Right hindlimb (tissue), 1 donor: ENCODE measurements around the gene SPON1.

Experiments used
- DNase-seq: peaks from one replicate; pipeline ENCODE4 v3.0.0-alpha.2; 2018

SPON1 gene

DNA sequence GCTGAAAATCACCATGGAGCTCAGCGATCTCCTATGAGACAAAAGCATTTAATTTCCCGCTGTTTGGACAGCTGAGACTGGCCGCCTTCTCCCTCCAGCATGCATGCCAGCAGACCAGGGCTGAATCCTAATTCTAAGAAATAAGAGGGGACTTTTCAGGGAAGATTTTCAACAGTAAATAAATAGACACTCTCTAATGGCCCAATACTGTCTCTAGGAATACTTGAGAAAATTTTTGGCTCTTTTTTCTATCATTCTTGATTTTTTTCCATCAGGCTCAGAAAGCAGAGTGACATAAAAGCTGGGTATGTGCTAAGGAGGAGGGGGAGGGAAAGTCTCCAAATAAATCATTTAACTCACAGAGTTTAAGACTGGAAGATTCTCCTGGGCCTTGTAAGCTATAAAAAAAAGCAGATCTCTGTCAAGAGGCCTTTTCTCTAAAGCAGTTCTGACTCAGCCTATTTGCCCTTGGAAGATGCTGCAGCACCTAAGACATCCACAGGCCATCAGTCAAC, 17.6 kb upstream of the SPON1 start:
- DNase-seq = no peak

DNA sequence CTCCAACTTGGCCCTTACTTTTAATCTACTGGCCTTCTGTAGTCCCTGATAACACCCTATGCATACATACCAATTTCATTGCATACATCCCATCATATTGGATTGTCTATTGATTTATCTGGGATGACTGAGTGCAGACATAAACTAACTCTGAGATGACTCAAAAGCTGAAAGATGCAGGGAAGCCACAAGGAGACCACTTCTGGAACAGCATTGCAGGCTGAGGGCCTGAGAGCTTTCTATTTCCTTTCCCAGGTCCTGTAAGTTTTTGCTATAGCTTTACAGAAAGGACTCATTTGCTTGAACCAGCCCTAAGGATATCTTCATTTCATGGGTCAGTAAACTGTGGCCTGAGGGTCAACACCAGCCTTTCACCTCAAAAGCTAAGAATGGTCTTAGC, 15.1 kb upstream of the SPON1 start:
- DNase-seq = no peak

DNA sequence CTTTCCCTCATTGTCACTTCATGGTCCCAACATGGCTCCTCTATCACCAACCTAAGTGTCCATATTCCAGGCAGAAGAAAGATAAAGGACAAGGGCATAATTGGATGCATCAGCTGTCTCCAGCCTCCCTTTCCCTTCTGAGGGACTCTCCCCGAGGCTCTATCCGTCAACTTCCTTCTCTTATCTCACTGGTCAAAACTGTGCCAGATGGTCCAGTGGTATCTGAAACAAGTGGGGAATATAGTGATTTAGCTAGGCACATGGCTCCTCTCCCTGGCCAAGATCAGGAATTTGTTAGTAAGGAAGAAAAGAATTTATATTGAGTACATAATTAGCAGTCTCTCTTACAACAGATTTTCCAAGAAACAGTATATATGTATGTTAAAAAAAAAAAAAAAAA, 12.6 kb upstream of the SPON1 start:
- no peak for DNase-seq

DNA sequence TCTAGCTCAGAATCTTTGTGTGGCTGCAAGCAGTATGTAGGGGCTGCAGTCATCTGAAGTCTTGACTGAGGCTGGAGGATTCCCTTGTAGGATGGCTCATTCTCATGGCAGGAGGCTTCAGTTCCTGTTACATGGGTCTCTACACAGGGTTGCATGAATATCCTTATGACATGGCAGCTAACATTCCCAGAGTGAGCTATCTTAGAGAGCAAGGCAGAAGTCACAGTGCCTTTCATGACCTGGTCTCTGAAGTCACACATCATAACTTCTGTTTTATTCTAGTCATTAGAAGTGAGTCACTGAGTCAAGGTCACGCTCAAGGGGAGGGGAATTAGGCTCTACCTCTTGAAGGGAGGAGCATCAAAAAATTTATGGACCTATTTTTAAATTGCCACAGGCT, 10.3 kb upstream of the SPON1 start:
- DNase-seq = no peak

DNA sequence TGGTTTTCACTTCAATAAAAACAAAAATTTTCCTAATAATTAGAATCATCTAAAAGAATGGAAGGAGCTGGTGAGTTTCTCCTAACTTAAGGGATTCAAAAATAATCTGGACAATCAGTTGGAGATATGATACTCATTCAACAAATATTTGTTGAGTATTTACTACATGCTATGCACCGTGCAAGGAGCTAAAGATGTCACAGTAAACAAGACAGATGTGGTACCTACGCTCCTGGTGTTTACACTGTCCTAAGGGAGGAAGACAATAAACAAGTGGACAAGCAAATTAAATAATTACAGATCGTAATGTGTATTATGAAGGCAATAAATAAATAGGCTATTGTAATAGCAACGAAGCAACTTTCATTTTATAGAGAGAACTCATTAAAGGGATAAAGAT, 9.9 kb upstream of the SPON1 start:
- DNase-seq = no peak

DNA sequence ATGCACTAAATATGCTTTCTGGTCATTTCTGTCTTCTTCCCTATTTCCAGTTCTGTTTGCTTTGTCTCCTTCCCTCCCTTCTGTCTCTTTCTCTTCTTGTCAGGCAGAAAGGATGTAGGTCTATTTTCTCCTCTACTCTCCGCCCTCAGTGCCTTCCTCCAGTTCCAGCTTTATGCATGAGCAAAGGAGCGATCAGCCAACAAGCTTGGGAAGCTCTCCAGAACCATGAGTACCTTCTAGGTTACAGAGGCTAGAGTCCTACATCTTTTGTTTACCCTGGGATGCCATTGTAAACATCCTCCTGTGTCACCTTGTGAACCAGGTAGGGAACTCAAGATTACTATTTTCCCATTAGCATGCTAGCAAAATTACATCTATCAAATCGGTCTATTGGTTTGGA, 7.9 kb upstream of the SPON1 start:
- DNase-seq = no peak

DNA sequence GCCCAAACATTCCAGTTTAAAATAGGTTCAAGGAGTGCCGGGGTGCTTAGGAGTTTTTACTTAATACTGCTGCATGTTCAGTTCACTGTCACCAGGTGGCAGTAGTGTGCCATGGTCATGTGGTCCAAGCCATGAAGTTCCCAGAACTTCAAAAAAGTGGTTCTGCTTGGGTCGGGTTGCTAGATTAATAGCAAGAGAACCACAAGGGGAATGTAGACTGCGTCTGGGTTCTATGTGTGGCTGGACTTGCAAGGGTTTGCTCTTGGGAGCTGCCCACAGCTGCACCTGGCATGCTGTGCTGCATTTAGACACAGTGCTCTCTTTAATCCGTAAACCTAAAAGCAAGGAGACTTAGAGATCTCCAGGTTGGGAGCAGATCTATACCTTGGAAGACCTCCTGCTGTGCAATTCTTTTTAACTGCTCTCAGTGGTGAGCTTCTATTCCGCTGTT, 6.5 kb upstream of the SPON1 start:
- DNase-seq = peak; percentile 54

DNA sequence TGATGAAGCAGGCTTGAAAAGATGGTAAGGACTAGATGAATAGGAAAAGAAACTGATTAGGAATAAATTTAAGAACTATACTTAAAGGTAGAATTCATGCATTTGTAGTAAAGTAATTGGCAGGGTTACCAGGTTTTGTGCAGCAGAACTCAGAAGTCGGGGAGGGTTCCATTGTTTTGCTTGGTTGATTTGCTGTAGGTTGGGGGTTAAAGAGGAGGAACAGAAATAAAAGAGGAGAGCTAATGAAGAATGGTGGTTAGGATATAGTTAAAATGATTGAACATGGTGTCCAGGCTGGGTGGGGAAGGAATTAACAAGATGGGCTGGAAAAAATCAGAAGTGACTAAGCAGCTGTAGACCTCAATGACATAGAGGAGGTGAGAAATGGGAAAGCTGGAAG, 5.5 kb upstream of the SPON1 start:
- DNase-seq = no peak

DNA sequence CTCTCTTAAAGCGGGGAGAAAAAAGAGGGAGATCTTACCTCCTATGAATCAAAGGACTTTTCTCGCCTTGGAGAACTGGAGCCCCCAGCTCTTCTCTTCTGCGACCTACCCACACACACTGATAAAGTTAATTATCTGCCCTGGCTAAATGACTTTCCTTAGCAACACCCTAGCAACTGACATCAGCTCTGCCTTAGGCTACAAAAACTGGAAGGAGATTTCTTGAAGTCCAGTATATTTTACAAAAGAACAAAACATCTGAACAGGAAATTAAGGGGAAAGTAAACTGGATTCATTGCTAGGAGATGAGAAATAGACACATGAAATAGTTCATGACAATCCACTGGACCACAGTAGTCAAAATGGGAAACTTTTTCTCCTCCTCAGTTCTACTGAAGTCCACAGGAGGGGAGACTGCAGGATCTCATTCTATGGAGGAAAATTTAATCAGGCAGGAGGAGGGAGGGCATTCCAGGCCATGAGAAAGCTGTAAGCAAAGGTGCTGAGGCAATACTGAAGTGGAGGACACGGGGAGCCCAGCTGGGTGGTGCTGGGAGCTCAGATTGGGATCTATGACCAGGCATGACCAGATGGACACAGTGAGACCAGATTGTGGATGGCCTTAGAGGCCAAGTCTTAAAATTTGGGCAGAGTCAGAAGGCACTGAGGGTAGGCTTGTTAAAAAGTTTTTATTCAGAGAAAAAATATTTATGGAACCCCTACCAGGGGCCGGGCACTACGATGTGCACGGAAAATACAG, 3.7 kb upstream of the SPON1 start:
- DNase-seq = no peak

DNA sequence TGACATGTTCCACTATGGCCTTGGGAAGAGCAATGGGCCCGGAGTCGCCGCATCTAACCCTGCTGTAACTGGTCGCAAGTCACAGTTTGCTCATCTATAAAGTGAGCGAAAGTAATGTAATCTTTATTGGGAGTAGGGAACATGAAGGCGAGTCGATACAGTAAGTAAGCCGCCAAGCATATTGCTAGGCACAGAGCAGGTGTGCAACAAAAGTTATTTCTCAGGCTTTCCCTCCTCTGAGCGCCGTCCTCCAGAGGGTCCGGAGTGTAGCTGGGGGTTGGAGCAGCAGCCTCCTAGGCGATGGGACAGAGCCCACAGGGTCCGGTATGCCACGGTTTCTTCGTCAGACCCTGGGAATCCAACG, 343 bp upstream of the SPON1 start:
- no peak for DNase-seq

DNA sequence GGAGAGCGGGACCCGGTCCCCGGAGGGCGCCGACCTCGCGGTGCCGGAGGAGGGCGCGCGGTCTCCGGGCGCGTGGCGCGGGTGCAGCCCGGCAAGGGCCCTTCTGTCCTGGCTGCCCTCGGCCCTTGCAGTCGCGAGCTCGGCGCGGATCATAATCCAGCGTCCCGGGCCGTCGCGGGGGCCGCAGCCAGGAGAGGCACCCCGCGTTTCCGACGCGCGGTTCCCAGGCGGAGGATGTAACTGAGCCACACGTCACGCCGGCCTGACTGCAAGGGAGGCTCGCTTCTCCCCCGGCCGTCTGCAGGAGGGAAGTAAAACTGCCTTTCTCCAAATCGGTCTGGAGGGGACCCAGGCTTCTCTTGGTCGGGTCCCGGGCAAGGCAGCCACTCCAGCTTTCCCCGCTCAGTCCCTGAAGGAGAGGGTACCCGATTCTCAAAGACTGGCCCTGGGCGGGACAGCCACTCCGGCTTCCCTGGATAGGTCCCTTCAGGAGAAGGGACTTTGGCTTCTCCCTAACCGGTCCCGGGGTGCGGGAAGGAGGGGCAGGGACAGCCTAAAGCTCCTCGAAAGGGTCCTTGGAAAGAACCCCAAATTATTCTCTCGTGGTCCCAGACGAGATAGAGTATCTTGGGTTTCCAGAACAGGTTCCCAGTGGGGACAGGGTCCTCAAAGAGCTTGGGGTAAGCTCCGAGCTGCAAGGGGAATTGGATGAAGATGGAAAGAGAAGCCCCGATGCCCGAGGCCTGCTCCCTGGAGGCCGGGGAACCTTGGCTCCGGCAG, 836 bp downstream of the SPON1 start:
- DNase-seq = peak; percentile 73

DNA sequence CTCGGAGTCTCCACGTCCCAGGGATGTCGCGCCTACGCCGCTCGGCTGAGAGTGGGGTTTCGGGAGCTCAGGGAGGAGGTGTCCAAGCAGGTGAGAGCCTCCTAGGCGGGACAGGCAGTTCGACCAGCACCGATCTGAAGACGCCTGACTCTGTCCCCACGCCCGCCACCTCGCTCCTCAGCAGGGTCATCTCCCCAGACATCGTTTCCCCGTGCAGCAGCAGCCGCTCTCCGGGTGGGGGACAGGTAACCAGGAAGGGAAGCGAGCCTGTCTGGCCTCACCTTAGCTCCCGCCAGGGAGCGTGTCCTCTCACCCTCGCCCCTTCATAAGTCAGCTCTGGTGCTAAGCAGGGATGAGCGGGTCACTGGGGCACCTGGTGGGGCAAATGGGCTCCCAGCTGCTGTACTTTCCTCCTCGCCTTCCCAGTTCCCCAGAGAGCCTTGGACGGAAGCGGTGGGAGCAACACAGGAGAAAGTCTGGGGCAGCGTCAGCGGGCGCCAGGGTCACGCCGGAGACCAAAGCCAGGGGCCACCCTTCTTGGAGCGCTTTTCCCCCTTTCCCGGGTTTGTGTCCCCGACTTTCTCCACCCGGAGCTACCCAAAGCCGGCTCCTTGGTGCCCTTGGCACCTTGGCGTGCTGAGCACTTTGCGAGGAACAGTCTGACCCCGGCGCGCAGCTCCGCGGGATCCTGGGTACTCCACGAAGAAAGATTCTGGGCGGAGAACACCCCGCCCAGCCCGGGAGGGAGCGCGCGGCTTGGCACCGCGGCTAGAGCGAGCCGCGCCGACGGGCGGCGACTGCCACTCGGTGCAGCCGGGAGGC, 1.6 kb downstream of the SPON1 start:
- peak; percentile 41 for DNase-seq

DNA sequence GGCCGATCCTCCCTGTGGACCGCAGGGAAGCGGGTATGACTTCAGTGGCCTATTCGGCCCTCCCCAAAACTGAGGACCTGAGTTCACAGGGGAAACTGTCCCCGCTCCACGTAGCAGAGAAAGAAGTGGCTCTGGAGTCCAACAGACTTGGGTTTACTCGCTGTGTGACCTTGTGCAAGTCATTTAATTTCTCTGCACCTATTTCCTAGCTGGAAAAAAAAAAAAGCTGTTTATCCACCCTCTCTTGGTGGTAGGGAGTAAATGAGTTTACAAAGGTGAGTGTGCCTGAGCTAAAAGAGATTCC, 2.2 kb downstream of the SPON1 start:
- DNase-seq = no peak

DNA sequence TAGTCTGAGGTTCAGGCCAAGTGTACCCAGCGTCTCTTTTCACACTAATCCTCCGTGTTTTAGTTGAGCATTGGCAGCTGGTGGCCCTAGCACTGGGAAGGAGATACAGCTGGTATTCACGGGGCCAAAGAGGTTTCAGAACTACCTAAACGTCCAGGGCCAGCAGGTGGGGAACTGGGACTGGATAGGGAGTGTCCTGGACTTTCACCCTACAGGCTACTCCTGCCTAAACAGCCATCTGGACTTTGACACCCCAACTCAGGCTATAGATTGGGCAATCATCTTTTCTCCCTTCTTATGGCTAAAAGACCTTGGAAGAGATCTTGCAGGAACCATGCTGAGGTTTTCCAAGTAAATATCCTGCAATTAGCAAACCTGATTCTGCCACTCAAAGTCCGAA, 2.8 kb downstream of the SPON1 start:
- DNase-seq = no peak

DNA sequence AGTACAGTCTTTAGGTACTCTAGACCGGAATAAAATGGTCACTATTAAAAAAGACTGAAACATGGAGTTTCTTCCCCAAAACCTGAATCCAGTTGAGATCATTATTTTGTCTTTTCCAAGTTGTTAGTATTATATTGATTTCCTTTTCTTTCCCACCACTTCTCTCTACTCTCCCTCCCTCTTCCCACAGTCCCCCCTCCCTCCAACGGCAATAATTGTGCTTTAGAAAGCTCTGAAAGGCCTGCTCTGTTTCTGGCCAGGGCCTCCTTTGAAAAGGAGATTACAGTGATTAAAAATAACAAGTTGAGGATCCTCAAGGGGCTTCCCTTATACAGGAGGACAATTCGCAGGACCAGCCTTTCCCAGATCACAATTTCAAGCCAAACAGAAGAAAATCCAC, 3.5 kb downstream of the SPON1 start:
- no peak for DNase-seq

DNA sequence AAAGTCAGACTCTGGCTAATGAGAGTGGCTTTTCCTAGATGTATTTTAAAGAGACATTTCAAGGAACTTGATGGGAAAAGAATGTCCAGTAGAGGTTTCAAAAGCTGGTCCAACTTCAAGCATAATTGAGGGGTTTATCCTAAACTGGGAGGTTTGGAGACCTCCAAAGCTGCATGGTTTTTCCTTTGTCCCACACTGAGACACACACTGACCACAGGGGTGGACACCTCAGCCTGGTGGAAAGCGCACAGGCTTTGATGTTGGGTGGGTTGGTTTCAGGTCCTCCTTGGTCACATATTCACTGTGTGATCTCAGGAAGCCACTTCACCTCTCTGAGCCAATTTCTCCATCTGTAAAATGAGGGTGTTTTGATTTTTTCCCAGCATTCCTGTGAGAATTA, 4.0 kb downstream of the SPON1 start:
- no peak for DNase-seq

DNA sequence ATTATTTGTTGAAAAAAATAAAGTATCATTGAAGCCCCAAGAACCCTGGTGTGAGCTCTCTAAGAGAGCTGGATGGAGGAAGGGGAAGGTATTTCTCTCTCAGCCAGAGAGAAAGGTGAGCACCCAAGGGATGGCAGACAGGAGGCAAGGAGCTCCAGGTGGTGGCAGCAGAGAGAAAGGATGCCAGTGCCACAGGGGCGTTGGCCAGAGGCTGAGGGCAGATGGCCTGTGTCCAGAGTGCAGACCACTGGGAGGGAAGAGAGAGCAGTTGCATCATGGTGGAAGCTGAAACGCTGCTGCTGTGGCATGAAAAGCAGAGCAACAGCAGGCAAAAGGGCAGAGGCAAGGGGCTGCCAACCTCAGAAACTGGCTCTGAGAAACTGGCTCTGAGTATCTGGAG, 8.5 kb downstream of the SPON1 start:
- peak; percentile 57 for DNase-seq

DNA sequence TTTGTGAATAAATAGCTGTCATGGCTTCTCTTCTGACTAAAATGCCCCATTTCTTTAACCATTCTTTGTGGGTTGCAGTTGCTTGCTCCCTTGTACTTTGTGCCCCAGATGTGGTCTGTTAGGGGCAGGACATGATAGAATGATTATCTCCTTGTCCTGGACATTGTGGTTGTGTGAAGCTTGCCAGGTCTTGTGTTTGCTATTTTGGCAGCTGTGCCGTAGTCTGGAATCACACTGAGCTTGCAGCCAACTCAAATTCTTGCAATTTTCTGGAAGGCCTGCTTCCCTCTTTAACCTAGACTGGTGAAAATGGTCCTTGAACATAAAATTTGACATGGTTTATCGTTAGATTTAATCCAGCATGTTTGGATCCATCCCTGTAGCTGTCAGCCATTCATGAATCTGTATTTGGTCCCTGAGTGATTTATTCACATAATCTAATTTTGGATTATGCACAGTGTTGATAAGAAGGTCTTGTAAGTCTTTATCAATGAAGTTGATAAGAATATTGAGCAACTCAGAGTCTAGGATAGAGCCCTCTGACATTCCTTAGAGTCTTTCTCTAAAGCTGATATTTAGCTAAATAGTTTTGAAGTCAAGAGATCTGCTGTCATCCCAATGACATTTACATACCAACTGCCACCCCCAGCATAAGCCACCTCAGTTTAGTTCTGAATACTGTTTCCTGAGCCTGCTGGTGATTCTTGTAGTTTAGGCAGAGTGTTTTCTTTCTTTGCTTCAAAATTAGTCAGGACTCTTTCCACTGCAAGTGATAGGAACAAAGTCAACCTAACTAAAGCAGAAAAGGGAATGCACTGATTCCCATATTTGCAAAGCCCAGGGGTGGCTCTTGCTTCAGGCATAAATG, 9.8 kb downstream of the SPON1 start:
- peak; percentile 55 for DNase-seq

DNA sequence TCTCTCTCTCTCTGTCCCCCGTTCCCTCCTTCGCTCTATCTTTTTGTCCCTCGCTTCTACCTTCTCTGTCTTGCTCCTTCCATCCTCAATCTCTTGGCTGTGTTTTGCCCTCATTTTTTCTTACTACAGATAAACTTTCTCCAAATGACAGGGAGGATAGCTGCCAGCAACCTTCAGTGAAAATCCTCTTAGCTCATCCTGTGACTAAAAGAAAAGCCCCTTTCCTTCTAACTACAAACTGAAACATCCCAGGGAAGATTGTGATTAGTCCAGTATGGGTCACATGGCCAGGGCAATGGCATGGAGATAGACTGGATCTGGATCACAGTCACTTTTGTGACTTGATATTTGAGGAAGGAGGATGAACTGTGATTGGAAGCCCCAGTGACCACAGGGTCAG, 10.4 kb downstream of the SPON1 start:
- no peak for DNase-seq

DNA sequence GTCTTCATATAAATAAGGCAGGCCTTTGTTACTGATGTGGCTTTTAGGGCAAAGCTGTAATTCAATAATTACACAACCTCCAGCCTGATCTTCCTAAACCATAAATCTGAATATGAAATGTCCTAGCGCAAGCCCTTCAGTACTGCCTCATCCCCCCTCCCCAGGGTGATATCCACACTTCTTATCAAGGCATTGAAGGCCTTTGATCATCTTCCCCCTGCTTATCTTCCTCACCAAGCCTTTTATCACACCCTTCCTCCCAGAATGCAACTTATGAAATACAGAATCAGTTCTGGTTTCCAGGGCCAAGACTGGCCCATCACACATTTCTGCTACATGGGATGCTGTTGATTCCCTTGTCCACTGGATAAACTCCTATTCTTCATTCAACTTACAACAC, 12.1 kb downstream of the SPON1 start:
- no peak for DNase-seq

DNA sequence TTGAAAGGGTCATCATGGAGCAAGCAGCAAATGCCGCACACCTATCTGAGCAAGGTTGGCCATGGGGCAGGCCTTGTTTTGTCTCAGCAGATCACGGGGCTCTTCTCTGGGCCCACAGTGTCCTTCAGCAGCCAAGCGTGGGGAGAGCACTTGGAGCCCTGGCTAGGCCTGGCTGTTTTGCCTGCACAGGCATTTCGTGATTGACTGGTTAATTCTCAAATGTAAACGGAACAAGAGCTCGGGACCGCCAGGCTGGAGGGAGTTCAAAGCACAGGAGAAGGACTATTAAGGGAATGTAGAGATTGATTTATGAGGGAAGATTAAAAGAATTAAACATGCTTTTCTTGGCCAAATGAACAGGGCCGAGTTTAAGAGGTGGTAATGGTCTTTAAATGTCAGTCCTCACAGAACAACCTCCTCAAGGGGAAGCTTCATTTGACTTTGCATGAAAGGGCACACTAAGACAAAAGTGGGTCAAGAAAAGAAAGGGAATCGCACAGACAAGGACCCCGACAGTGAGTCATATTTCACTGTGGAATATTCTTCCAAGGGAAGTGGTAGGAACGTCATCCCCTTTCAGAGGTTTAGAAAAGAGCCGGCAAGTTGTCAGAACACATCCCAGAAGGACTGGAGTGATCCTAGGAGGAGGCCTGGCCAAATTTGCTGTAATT, 20.7 kb downstream of the SPON1 start:
- DNase-seq = peak; percentile 31
